Measurements from ENCODE around the gene SCNM1.

DNA sequence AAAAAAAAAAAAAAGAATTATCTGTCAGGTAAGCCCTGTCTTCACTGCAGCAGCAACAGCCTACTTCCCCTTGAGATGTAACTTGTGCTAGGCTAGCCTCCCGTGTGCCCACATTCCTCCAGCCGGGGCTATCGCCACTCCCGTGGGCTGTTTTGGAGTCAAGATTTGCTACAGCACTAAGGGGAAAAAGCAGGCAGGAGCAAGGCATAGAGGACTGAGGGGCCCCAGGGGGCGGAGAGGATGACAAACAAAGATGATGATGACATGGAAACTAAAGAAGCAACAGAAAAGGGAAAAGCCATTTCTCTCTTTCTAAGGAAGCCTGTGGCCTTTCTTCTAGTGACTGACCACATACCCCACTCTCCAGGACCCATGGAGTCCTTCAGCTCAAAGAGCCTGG, 7.6 kb upstream of the SCNM1 start:
- no peak for TF ChIP-seq POLR2A (IDR thresholded peaks at IDR 0.05)
- no peak for TF ChIP-seq CTCF (IDR thresholded peaks at IDR 0.05)
